Vagina (tissue), 2 donors: Measurements from ENCODE around the gene BTN2A1.

Experiments used
- POLR2A ChIP-seq, 2 donors: fragments of 450-650 bp; IDR thresholded peaks; one replicate each; pipeline ENCODE4 v1.6.1; 2017; ENCODE audit warnings: antibody characterized with exemption in 2 of 2, mild to moderate bottlenecking in 2 of 2, moderate library complexity in 2 of 2
- TF ChIP-seq, protein P1 (sequence below), 3 experiments: fragments of 450-650 bp in 2 of 3; fragments of 200-600 bp in 1 of 3; sonication (generic) in 1 of 3; IDR thresholded peaks; one replicate each; pipeline ENCODE4 v1.5.1; 2017 to 2019; ENCODE audit warnings: antibody characterized with exemption in 3 of 3, mild to moderate bottlenecking in 2 of 3, moderate library complexity in 2 of 3

DNA sequence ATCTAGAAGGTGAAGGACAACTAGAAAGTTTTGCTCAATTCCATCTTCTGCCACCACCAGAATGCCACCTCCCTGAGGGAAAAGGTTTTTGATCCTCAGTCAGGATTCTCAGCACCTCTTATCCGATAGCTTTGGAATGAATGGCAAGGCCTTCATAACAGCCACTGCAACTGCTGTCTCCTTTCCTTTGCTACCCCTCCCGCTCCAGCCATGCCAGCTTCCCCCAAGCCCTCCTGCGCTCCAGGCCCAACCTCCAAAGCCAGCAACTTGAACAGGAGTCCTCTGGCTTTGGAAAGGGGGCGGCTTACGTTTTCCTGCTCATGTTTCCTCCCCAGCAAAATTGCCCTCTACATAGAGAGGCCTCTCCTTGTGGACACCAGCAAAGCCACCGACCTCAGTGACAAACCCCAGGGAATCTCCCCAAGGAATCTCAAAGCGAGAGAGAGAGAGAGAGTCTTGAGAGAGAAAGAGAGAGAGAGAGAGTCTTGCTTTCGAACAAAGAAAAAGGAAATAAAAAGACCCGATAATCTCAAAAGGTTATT lies 420 bp upstream of the BTN2A1 start:
- TF ChIP-seq, protein P1, sequence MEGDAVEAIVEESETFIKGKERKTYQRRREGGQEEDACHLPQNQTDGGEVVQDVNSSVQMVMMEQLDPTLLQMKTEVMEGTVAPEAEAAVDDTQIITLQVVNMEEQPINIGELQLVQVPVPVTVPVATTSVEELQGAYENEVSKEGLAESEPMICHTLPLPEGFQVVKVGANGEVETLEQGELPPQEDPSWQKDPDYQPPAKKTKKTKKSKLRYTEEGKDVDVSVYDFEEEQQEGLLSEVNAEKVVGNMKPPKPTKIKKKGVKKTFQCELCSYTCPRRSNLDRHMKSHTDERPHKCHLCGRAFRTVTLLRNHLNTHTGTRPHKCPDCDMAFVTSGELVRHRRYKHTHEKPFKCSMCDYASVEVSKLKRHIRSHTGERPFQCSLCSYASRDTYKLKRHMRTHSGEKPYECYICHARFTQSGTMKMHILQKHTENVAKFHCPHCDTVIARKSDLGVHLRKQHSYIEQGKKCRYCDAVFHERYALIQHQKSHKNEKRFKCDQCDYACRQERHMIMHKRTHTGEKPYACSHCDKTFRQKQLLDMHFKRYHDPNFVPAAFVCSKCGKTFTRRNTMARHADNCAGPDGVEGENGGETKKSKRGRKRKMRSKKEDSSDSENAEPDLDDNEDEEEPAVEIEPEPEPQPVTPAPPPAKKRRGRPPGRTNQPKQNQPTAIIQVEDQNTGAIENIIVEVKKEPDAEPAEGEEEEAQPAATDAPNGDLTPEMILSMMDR (IDR thresholded peaks at IDR 0.05), result no peak
- no peak for TF ChIP-seq POLR2A (IDR thresholded peaks at IDR 0.05)
